SK-N-SH treated with all-trans-retinoic acid at 6 μM for 48 hours (cell line): ENCODE results near the gene ANO9.

Source experiments
- ATAC-seq: fragments of 200-7000 bp; cut with Tn5 transposase; 3 replicates; pipeline ENCODE4 v1.9.1; 2020; ENCODE audit warnings: mild to moderate bottlenecking, moderate library complexity
- ARNTL ChIP-seq: fragments of 450-650 bp; formaldehyde crosslinking; IDR thresholded peaks from 2 replicates; pipeline ENCODE4 v1.5.0; 2020; ENCODE audit warnings: low read depth, mild to moderate bottlenecking, moderate library complexity, borderline replicate concordance
- BACH2 ChIP-seq: fragments of 250-450 bp; sonication (Bioruptor Pico); IDR thresholded peaks from 2 replicates; pipeline ENCODE4 v1.9.0; 2021; ENCODE audit warnings: mild to moderate bottlenecking, borderline replicate concordance
- CREB5 ChIP-seq: fragments of 250-450 bp; sonication (Bioruptor Pico); IDR thresholded peaks from 2 replicates; pipeline ENCODE4 v1.5.1; 2020; ENCODE audit warnings: low read depth, mild to moderate bottlenecking, moderate library complexity
- ESRRG ChIP-seq: fragments of 250-450 bp; sonication (Bioruptor Pico); IDR thresholded peaks from 2 replicates; pipeline ENCODE4 v1.6.1; 2021; ENCODE audit warnings: mild to moderate bottlenecking
- GLIS3 ChIP-seq: fragments of 250-450 bp; sonication (Bioruptor Pico); IDR thresholded peaks from 2 replicates; pipeline ENCODE4 v1.5.0; 2020; ENCODE audit warnings: mild to moderate bottlenecking, moderate library complexity
- ISL1 ChIP-seq: fragments of 250-450 bp; sonication (Bioruptor Pico); IDR thresholded peaks from 2 replicates; pipeline ENCODE4 v2.1.2; 2022; ENCODE audit warnings: mild to moderate bottlenecking, moderate library complexity
- OSR1 ChIP-seq: fragments of 250-450 bp; sonication (Bioruptor Pico); IDR thresholded peaks from 2 replicates; pipeline ENCODE4 v1.8.0; 2022; ENCODE audit warnings: moderate library complexity, mild to moderate bottlenecking, inconsistent platforms
- PATZ1 ChIP-seq: fragments of 250-450 bp; sonication (Bioruptor Pico); IDR thresholded peaks from 2 replicates; pipeline ENCODE4 v1.8.0; 2020; ENCODE audit warnings: mild to moderate bottlenecking, moderate library complexity, borderline replicate concordance
- POU6F1 ChIP-seq: fragments of 250-450 bp; sonication (Bioruptor Pico); IDR thresholded peaks from 2 replicates; pipeline ENCODE4 v1.8.0; 2021; ENCODE audit warnings: low read depth, mild to moderate bottlenecking, moderate library complexity, borderline replicate concordance
- PPARA ChIP-seq: fragments of 250-450 bp; sonication (Bioruptor Pico); IDR thresholded peaks from 2 replicates; pipeline ENCODE4 v1.5.0; 2020; ENCODE audit warnings: mild to moderate bottlenecking, borderline replicate concordance
- SNAI2 ChIP-seq: fragments of 250-450 bp; sonication (Bioruptor Pico); IDR thresholded peaks from 2 replicates; pipeline ENCODE4 v1.5.0; 2020; ENCODE audit warnings: mild to moderate bottlenecking, moderate library complexity
- TCF4 ChIP-seq: fragments of 250-450 bp; sonication (Bioruptor Pico); IDR thresholded peaks from 2 replicates; pipeline ENCODE4 v1.8.0; 2021; ENCODE audit warnings: mild to moderate bottlenecking, moderate library complexity, borderline replicate concordance
- TOX ChIP-seq: fragments of 250-450 bp; sonication (Bioruptor Pico); IDR thresholded peaks from 2 replicates; pipeline ENCODE4 v1.8.0; 2021; ENCODE audit warnings: mild to moderate bottlenecking, moderate library complexity, borderline replicate concordance
- TSHZ2 ChIP-seq: fragments of 250-450 bp; sonication (Bioruptor Pico); IDR thresholded peaks from 2 replicates; pipeline ENCODE4 v1.5.0; 2020; ENCODE audit warnings: mild to moderate bottlenecking, moderate library complexity
- ZC3H10 ChIP-seq: fragments of 250-450 bp; sonication (Bioruptor Pico); IDR thresholded peaks from 2 replicates; pipeline ENCODE4 v1.5.1; 2021; ENCODE audit warnings: mild to moderate bottlenecking, moderate library complexity
- ZFP3 ChIP-seq: fragments of 250-450 bp; sonication (Bioruptor Pico); IDR thresholded peaks from 2 replicates; pipeline ENCODE4 v1.5.0; 2020; ENCODE audit warnings: mild to moderate bottlenecking, moderate library complexity
- ZFP30 ChIP-seq: fragments of 450-650 bp; formaldehyde crosslinking; IDR thresholded peaks from 2 replicates; pipeline ENCODE4 v1.5.0; 2022; ENCODE audit warnings: mild to moderate bottlenecking, moderate library complexity
- ZNF565 ChIP-seq: fragments of 450-650 bp; formaldehyde crosslinking; conservative IDR thresholded peaks from 2 replicates; pipeline ENCODE4 v1.5.0; 2020; ENCODE audit warnings: low read depth, mild to moderate bottlenecking, moderate library complexity
- ZNF70 ChIP-seq: fragments of 450-650 bp; formaldehyde crosslinking; IDR thresholded peaks from 2 replicates; pipeline ENCODE4 v1.5.0; 2020; ENCODE audit warnings: mild to moderate bottlenecking, moderate library complexity
- ZNF8 ChIP-seq: fragments of 450-650 bp; formaldehyde crosslinking; IDR thresholded peaks from 2 replicates; pipeline ENCODE4 v1.5.0; 2020; ENCODE audit warnings: mild to moderate bottlenecking, moderate library complexity

The ANO9 gene

GRCh38 chr11:377174-377865, 64.5 kb downstream of the ANO9 start:
- TF ChIP-seq ZNF70 (CRISPR knock-in tag) (no peak), TSHZ2 (CRISPR knock-in tag) (no peak), BACH2 (CRISPR knock-in tag) (no peak), ESRRG (CRISPR knock-in tag) (no peak), SNAI2 (CRISPR knock-in tag) (no peak), ZC3H10 (no peak), ZFP30 (no peak), ZNF565 (CRISPR knock-in tag) (no peak), PPARA (CRISPR knock-in tag) (no peak), TOX (no peak), ZNF8 (CRISPR knock-in tag) (no peak), OSR1 (CRISPR knock-in tag) (no peak), ISL1 (CRISPR knock-in tag) (no peak), ARNTL (CRISPR knock-in tag) (no peak), TCF4 (CRISPR knock-in tag) (no peak), ZFP3 (no peak), PATZ1 (CRISPR knock-in tag) (no peak), CREB5 (CRISPR knock-in tag) (no peak), GLIS3 (no peak)
- ATAC-seq = no peak

- no peak for ATAC-seq
- TF ChIP-seq ZNF565 (CRISPR knock-in tag) (no peak), TOX (no peak), ESRRG (CRISPR knock-in tag) (no peak), ZNF8 (CRISPR knock-in tag) (no peak), ZFP3 (no peak), ZFP30 (no peak), SNAI2 (CRISPR knock-in tag) (no peak), OSR1 (CRISPR knock-in tag) (no peak), GLIS3 (no peak), POU6F1 (no peak), ISL1 (CRISPR knock-in tag) (no peak), ARNTL (CRISPR knock-in tag) (no peak)
- TF ChIP-seq, all 23 proteins: peak for 0
These were observed 65.2 kb downstream of the ANO9 start for GRCh38 chr11:376531-377173.

- no peak for ATAC-seq
- TF ChIP-seq OSR1 (CRISPR knock-in tag) = no peak
- no peak for TF ChIP-seq ZC3H10
- no peak for TF ChIP-seq POU6F1
- no peak for TF ChIP-seq ZNF8 (CRISPR knock-in tag)
- no peak for TF ChIP-seq PATZ1 (CRISPR knock-in tag)
- TF ChIP-seq ISL1 (CRISPR knock-in tag) = no peak
- no peak for TF ChIP-seq ZNF70 (CRISPR knock-in tag)
- no peak for TF ChIP-seq TOX
- no peak for TF ChIP-seq CREB5 (CRISPR knock-in tag)
- TF ChIP-seq GLIS3 = no peak
These were observed 66.5 kb downstream of the ANO9 start for GRCh38 chr11:375065-376025.
